NCI-H128 (cell line): ENCODE measurements around the gene COX7A1.
"Not testable (repeated sequence)": the region's sequence is repeated elsewhere in the genome, so short reads cannot be mapped to it uniquely, and the experiment has no call there.

Experiments
- DNase-seq: peaks from one replicate; lab custom pipeline; 2025; ENCODE audit not compliant: unreplicated experiment; lab: John Stamatoyannopoulos, UW

Gene COX7A1

DNA sequence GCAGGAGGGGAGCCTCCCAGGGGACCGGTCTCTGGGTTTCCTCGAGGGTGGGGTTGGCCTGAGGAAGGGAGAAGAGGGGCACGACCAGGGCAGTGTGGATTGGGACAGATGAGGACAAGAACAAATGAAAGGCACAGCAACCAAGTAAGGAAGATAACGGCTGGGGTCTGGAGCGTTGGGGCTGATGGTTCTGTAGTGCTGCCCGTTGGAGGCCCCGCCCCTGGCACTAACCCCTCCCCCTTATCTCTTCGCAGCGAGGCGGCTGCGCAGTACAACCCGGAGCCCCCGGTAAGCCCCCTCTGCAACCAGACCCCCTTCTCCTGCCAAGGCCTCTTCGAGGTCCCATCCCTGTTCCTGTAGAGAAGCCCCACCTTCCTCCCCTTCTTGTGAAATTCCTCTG lies 10.2 kb downstream of the COX7A1 start:
- DNase-seq, result no peak

DNA sequence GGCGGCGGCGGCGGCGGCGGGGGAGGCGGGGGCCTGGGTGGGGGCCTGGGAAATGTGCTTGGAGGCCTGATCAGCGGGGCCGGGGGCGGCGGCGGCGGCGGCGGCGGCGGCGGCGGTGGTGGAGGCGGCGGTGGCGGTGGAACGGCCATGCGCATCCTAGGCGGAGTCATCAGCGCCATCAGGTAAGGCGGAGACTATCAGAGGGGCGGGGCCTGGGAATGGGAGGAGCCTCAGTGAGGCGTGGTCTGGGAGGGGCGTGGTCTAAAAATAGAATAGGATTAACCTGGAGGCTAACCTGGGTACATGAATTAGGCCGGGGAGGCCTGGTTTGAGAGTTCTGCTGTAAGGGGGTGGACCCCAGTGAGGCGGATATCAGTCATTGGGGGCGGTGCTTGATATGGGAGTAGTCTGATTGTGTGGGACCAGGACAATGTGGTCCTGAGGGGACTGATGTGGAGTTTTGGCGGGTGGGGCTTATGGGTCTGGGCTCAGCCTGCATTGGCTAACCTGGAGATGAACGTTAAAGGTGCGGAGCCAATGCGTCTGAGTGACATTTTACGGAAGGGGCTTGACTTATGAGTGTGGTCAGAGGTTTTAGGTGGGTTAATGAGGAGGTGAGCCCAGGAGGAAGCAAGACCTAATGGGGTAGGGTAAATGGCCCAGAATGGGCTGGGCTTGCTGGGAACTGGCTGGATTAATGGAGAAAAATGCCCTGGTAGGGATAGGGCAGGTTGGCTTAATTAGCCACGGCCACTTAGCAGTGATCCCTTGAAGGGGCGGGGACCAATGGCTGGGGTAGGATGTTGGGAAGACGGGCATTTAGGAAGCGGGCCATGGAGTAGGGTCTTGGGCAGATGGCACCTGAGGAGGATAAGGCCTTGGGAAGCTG lies 11.0 kb downstream of the COX7A1 start:
- peak; percentile 72 for DNase-seq

DNA sequence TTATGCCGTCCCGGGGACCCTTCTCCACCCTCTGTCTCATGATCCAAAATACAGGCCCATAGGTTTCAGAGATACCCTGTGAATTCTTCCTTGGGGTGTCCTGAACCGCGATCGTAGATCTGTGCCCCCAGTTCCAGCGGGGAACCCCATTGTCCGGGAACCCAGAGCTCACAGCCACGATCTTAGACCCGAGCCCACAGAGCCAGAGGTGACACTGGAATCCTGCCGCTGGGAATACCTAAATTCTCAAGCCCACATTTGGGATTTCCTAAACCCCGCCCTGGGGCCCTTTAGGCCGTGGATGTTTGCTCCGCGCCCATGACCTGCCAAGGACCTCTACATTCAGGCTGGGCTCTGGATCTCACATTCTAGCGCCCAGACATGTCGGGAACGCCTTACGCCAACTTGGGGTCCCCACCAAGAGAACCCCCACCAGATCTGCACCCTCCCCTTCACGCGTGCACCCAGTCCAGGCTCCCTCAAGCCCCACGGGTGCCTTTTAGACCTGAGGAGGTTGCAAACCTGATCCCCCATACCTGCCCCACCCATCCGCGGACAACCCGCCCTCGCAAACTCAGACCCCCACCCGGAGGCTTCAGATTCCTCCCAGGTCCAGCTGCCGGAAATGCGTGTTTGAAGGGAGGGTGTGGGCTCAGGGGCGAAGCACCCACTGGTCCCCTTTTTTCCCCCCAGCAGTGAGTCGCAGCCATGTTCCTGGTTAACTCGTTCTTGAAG lies 11.8 kb downstream of the COX7A1 start:
- no peak for DNase-seq

DNA sequence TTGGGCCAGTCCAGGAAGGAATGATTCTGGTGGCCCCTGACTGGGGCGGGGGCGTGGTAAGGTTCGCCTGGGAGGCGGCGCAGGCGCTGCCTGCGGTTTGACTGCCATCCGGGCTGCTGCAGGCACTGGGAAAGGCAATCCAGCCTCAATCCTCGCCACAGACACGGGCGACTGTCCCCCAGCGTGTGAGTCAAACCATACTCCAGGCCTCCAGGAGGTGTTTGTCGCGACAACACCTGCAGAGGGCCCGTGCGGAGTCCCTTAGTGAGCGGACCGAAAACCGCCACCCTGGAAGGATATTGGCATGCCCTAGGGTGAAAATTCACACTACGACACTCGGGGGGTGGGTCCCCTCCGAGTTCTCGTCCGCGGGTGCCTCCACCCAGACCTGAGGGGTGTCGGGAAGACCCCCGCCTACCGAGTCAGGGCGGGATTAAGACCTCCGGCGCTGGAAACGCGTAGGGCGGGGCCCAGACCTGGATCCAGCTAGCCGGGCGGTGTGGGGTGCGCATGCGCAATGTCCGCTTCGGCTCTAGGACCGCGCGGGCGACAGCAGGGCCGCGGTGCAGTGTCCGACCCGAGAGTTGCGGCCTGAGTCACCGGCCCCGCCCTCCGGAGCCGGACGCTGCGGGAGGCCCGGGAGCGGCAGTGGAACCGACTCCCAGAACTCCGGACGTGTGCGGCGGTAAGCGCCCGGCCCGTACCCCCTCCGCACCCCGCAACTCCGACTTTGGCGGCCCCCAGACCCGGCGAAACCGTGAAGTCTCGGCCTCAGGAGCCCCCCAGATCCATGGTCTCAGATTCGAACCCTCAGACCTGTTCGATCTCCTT lies 12.6 kb downstream of the COX7A1 start, which contains the start of gene CAPNS1:
Gene CAPNS1 (plus strand): TSS at position 594 of the 831 bp plus-strand sequence. CDS start 946 bp downstream, outside the sequence.
- peak; percentile 87 for DNase-seq

DNA sequence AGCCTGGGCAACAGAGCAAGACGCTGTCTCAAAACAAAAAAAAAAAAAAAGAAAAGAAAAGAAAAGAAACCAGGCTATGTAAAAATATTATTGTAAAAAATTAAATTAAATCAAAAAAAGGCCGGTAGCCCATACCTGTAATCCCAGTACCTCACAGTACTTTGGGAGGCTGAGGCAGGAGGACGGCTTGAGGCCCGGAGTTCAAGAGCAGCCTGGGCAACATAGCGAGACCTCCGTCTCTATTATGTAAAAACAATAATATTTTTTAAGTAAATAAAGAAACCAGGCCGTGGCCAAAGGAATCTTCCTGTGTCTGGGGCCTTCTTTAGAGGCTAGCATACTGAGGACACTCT lies 13.2 kb downstream of the COX7A1 start:
- DNase-seq, result no peak

DNA sequence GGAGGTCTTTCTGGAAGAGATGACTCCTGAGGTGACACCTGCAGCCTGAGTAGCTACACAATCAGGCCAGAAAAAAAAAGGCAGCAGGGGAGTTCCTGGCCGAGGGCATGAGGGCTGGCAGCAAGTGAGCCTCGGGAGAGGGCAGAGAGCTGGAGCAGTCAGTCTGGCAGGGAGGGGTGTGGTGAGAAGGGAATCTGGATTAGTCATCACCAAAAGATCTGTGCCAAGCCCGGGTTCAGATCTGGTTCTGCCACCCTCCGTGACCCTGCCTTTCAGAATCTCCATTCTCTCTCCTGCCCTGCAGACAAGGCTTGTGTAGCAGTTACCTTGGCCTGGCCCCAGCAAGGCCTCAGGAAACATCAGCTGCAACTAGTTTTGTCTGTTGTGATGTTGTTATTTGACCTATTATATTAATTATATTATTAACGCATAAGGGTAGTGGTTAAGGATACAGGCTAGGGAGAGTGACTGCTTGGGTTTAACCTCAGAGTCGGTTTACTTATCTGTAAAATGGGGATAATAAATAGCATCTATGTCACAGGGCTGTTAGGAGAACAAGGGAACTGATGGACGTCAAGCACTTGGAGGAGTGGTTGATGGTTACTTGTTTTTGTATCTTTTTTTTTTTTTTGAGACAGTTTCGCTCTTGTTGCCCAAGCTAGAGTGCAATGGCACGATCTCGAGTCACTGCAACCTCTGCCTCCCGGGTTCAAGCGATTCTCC lies 15.1 kb downstream of the COX7A1 start:
- DNase-seq, result no peak

DNA sequence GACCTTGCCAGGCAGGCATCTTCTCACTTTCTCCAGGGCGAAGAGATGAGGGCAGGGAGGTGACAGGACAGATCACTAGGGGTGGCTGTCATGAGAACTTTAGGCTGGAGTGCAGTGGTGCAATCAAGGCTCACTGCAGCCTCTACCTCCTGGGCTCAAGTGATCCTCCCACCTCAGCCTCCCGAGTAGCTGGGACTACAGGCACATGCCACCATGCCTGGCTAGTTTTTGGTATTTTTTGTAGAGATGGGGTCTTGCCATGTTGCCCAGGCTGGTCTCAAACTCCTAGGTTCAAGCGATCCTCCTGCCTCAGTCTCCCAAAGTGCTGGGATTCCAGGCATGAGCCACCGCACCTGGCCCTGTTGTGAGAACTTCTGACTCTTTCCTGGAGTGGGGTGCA lies 17.4 kb downstream of the COX7A1 start:
- DNase-seq, result not testable (repeated sequence)

DNA sequence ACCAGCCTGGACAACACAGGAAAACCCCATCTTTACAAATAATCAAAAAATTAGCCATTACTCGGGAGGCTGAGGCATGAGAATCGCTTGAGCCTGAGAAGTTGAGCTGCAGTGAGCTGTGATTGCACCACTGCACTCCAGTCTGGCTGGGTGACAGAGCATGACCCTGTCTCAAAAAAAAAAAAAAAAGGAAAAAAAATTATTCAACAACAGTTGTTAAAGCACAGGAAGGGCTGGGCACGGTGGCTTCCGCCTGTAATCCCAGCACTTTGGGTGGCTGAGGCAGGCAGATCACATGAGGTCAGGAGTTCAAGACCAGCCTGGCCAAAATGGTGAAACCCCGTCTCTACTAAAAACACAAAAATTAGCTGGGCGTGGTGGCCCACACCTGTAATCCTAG lies 21.0 kb downstream of the COX7A1 start:
- DNase-seq, result not testable (repeated sequence)

DNA sequence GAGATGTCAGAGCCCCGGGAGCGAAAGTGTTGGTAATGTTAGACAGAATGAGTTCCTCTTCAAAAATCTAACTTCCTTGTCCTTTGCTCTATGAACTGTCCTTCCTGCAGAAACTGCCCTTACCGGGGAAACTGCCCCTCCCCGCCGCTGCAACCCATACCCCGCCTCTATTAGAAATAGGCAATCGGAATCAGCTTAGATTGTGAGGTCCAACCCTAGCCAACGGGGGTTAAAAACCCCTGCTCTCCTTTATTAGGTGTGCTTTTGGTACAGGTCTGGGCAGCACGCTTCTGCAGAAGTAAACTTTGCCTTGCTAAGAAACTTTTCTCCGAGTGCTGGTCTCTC lies 23.9 kb downstream of the COX7A1 start:
- DNase-seq, result no peak

DNA sequence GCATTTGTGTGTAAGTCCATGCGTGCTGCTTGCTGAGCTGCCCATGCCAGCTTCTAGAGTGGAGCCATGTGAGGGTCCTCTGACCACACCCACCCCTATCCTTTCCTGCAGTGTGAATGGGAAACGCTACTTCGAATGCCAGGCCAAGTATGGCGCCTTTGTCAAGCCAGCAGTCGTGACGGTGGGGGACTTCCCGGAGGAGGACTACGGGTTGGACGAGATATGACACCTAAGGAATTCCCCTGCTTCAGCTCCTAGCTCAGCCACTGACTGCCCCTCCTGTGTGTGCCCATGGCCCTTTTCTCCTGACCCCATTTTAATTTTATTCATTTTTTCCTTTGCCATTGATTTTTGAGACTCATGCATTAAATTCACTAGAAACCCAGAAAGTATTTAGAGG lies 26.7 kb downstream of the COX7A1 start:
- no peak for DNase-seq

DNA sequence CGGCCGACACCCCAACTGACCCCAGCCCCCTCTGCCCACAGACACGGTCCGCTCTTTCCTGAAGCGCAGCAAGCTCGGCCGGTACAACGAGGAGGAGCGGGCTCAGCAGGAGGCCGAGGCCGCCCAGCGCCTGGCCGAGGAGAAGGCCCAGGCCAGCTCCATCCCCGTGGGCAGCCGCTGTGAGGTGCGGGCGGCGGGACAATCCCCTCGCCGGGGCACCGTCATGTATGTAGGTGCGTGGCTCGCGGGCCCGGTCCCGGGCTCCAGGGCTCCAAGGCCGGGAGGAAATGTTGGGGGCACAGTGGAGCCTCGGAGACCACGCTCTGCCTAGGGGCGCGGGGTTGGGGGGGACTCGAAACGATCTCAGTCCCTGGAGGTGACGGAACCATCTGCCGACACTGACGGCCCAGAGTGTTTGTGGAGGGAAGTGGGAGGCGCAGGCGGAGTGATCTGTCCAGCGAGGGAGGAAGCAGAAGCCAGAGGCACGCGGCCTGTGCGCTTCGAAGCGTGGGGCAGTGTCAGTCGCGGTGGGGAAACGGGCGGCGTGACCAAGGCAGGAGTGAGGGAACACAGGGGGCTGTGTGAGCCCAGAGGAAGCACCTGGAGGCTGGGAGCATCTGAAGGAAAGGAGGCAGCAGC lies 30.6 kb downstream of the COX7A1 start:
- DNase-seq, result no peak

DNA sequence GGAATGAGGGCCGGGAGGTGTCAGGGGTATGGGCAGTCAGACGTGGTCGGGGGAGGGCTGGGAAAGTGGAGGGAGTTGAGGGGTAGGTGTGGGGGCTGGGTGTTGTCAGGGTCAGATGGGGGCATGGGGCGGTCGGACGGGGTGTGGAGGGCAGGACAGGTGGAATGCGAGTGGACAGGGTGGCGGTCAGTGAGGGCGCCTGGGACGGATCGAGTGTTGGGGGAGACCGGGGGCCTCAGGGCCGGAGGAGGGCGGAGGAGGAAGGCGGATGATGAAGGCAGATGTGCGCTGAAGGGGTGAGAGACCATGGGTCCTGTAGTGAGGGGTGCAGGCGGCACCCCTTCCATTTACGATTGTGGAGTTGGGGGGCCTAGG lies 31.3 kb downstream of the COX7A1 start:
- no peak for DNase-seq

DNA sequence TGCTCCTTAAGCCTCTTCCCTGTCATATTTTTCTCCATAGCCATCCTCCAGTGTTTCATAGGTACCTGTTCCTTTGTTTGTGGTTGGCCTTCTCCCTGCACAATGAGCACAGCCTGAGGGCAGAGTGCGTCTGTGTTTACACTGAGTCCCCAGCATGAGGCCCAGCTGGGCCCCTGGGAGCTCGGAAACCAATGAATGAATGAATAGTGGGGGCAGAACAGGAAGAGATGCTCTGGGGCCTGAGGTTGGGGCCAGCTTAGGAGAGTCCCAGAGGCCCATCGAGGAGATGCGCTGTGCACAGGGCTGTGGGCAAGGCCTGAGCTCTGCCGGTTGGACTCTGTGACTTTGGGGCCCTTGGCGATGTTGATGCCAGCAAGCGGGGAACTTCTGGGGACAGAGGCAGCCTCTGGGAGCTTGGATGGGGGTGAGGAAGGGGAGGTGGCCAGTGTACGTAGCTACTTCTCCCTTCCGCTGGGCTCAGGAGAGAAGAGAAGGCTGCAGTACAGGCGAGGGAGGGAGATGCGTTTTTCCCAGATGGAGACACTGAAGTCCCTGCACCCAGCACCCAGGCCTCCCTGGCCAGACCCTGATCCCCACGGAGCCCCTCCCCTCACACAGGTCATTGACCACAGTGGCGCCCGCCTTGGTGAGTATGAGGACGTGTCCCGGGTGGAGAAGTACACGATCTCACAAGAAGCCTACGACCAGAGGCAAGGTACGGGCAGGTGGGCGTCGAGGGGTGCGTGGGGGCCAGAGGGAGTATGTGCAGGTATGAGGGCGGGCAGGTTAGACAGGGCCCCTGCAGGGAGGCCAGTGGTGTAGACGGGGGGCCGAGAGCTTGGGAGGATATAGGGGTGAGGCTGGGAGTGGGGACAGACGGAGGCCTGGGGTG lies 31.9 kb downstream of the COX7A1 start:
- no peak for DNase-seq

DNA sequence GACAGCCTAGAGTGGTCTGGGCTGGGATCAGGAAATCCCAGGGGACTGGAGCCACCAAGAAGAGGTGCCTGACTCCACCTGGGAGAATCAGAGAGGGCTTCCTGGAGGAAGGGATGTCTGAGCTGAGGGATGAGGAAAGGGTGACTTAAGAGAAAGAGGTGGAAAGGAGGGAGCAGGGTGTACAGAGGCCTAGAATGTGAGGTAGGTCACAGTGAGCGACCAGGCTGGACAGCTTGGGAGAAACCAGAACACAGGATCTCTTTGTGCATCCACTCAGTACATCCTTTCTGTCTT lies 36.0 kb downstream of the COX7A1 start:
- no peak for DNase-seq

DNA sequence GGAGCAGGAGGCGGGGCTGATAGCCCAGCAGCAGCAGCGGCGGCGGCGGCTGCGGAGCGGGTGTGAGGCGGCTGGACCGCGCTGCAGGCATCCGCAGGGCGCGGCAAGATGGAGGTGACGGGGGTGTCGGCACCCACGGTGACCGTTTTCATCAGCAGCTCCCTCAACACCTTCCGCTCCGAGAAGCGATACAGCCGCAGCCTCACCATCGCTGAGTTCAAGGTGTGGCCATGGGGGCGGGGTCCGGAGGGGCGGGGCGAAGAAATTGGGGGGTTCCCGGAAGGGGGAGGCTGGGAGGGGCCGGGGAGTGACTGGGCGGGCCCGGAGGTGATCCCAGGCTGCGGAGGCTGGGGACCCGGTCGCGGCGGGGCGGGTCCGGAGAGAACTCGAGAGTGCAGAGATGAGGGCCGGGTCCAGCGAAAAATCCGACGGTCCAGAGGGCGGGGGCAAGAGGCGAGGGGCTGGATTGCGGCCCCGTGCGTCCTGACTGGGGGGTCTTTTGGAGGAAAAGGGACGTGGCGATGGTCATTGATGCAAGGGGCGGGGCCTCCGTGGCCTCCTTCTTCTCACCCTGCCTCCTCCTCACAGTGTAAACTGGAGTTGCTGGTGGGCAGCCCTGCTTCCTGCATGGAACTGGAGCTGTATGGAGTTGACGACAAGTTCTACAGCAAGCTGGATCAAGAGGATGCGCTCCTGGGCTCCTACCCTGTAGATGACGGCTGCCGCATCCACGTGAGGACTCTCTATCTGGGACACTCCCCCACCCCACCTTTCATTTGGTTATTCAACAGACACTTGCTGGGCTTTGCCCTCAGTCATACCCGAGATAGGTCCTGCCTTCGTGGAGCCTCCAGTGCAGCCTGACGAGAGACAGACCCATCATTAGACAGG lies 36.5 kb downstream of the COX7A1 start, which contains the start of gene TBCB:
Gene TBCB (plus strand): TSS at position 16 of the 891 bp plus-strand sequence. CDS start 93 bp downstream, at position 109.
- DNase-seq, result peak; percentile 60

DNA sequence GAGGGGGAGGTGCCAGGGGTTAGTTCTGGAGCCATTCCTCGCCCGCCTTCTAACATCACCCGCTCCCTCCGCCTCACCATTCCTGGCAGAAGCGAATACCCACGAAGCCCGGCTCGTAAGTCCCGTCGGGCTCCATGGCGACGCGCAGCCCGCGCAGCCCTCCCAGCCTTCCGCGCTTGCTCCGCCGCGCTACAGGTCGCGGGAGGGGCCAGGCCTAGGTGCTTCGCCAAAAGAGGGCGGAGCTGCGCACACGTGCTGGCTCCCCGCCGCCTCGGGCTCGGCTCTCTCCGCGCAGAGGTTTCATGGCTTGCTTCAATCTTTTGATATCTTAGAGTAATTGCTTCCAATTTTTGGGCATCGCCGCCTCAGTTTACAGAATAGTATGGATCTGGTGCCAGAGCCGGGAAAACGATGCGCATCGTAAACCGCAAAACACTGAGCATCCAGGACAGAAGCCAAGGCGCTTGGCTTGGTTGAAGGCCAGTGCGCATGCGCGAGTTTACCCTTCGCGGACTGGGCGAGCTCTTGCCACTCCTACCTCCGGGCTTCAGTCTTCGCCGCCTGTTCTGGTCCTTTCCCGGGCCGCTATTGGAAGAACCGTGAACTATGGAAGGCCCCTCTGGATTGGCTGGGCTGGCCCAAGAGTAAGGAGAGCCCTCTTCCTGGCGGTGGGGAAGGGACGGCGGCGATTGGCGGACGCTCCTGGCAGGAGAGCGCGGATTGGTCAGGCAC lies 37.4 kb downstream of the COX7A1 start, which contains the start of gene POLR2I:
Gene POLR2I (minus strand): TSS at position 155 of the 732 bp plus-strand sequence. CDS start 19 bp downstream, at position 136.
- DNase-seq, result peak; percentile 99

DNA sequence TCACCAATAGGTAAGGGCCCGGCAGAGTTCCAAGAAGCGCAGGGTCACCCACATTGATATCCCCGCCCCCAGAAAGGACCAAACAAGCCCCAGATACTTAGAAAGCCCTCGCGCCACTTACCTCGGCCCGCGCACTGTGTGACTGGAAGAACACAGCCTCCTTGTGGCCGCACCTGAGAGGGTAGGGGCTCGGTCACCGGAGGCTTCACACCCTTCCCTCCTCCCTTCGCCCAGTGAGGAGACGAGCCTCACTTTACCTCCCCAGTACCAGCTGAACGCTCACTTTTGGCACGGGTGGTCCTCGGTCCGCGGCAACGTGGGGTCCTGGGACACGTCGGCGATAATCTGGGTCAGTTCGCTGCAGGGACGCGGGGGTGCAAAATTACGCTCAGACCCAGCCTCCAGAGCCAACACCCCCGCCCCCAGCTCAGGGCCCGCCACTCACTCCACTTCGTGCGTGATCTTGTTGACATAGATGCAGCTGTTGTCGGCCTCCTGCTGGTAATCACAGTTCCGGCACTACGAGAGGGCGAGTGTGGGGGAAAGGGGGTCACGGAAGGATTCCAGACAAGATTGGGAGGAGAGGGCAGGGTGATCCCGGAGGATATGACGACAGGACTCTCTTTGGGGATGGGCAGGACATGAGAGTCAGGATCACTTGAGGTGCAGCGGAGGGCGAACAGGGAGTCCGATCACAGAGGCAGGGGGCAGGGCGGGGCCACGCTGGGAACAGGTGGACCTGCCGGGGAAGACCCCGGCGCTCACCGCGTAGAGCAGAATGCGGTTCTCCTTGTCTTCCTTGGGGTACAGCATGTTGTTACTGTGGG lies 38.1 kb downstream of the COX7A1 start:
- DNase-seq, result no peak
